Measurements from ENCODE around the gene MMAA. TPM values are rescaled to one million over a fixed set of nuclear protein-coding genes. Genes with fewer than 3 reads are reported as not detected.
"Not testable (repeated sequence)": the region's sequence is repeated elsewhere in the genome, so short reads cannot be mapped to it uniquely, and the experiment has no call there.

Gene MMAA
- total RNA-seq, 2 experiments from 2014 or later: 11.0 to 12.4 TPM

DNA sequence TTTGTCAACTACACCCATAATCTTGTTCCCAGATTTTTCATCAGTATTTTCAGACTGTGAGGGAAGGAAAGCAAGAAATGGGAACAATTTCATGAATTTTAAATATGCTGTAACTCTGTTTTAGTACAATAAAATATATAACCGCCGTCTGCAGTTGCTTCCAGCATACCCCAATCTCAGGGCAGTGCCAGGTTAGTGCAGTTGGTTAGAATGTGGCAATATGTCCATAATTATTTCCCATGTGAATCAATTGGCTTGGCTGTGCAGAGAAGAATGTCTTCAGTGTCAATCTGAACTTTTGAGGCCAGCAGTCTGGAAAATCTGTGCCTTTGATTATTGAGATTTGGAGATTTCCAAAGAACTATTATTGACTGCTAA lies 5.0 kb upstream of the MMAA start:
- Mint-ChIP-seq H3K36me3 (no peaks in the 10 kb centered on the region), H3K4me3 (no peak overlapping the region), H3K27ac (no peak overlapping the region), H3K27me3 (peaks cover 2% of the 10 kb centered on the region), H3K9me3 (no peaks in the 10 kb centered on the region), H3K4me1 (peaks cover 14% of the 10 kb centered on the region)
- POLR2A ChIA-PET: no interaction called here
- no peak for DNase-seq
- no peak for ATAC-seq (ENCODE audit: low read depth)

GRCh38 chr4:145618210-145618931 lies 814 bp upstream of the MMAA start:
- Mint-ChIP-seq H3K27me3 (peaks cover 2% of the 10 kb centered on the region), H3K27ac (peak overlapping the region; percentile 99), H3K4me3 (peak overlapping the region; percentile 96), H3K36me3 (peaks cover 15% of the 10 kb centered on the region), H3K4me1 (peaks cover 18% of the 10 kb centered on the region), H3K9me3 (peaks cover 2% of the 10 kb centered on the region)
- DNase-seq (peak; percentile 41), ATAC-seq (ENCODE audit: low read depth) (no peak)
- POLR2A ChIA-PET: interaction anchor here (1.2 to 2.0 kb wide), 5 partner anchors 319 to 440 kb away, joined by 3 to 12 read pairs (median 6); partner anchors contain the start of gene ZNF827

DNA sequence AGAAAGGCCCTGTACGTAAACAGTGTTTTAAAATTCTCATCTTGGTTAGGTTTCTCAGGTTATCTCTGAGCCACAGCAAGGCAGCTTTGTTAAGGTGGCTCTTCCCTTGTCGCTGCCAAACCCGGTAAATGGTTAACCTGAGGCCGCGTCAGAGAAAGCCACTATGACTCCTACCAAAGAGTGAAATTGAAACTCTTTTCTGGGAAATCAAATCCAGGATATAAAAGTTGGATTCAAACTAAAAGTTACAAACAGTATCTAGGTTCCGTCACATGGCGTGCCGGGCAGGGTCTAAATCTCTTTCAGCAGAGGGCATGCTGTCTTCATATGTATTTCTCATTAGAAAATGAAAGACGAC lies 433 bp downstream of the MMAA start:
- DNase-seq: no peak
- POLR2A ChIA-PET: interaction anchor here (0.9 to 2.0 kb wide), 7 partner anchors 211 to 441 kb away, joined by 3 to 12 read pairs (median 5); partner anchors contain the start of gene ZNF827
- Mint-ChIP-seq H3K4me1 (peaks cover 21% of the 10 kb centered on the region), H3K4me3 (peak overlapping the region; percentile 96), H3K9me3 (peaks cover 2% of the 10 kb centered on the region), H3K36me3 (peaks cover 20% of the 10 kb centered on the region), H3K27me3 (peaks cover under 1% of the 10 kb centered on the region), H3K27ac (peak overlapping the region; percentile 99)
- ATAC-seq (ENCODE audit: low read depth): peak; percentile 62

DNA sequence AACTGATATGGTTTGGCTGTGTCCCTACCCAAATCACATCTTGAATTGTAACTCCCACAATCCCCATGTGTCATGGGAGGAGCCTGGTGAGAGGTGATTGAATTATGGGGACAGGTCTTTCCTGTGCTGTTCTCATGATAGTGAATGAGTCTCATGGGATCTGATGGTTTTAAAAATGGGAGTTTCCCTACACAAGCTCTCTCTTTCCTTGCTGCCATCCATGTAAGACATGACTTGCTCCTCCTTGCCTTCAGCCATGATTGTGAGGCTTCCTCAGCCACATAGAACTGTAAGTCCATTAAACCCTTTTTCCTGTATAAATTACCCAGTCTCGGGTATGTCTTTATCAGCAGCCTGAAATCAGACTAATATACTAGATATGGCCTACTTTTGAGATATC lies 2.9 kb downstream of the MMAA start:
- POLR2A ChIA-PET; H3K27me3 Mint-ChIP-seq; H3K9me3 Mint-ChIP-seq; ATAC-seq (ENCODE audit: low read depth); DNase-seq; H3K27ac Mint-ChIP-seq; H3K4me3 Mint-ChIP-seq: not testable (repeated sequence)
- Mint-ChIP-seq H3K4me1 (peaks cover 22% of the 10 kb centered on the region), H3K36me3 (peaks cover 28% of the 10 kb centered on the region)

GRCh38 chr4:145623831-145624230 lies 4.6 kb downstream of the MMAA start:
- peaks cover 2% of the 10 kb centered on the region for H3K9me3 Mint-ChIP-seq
- no peak for DNase-seq
- H3K4me1 Mint-ChIP-seq: peaks cover 14% of the 10 kb centered on the region
- POLR2A ChIA-PET: no interaction called here
- H3K4me3 Mint-ChIP-seq: no peak overlapping the region
- no peaks in the 10 kb centered on the region for H3K27me3 Mint-ChIP-seq
- peaks cover 32% of the 10 kb centered on the region for H3K36me3 Mint-ChIP-seq
- no peak for ATAC-seq (ENCODE audit: low read depth)
- peak overlapping the region; percentile 45 for H3K27ac Mint-ChIP-seq

DNA sequence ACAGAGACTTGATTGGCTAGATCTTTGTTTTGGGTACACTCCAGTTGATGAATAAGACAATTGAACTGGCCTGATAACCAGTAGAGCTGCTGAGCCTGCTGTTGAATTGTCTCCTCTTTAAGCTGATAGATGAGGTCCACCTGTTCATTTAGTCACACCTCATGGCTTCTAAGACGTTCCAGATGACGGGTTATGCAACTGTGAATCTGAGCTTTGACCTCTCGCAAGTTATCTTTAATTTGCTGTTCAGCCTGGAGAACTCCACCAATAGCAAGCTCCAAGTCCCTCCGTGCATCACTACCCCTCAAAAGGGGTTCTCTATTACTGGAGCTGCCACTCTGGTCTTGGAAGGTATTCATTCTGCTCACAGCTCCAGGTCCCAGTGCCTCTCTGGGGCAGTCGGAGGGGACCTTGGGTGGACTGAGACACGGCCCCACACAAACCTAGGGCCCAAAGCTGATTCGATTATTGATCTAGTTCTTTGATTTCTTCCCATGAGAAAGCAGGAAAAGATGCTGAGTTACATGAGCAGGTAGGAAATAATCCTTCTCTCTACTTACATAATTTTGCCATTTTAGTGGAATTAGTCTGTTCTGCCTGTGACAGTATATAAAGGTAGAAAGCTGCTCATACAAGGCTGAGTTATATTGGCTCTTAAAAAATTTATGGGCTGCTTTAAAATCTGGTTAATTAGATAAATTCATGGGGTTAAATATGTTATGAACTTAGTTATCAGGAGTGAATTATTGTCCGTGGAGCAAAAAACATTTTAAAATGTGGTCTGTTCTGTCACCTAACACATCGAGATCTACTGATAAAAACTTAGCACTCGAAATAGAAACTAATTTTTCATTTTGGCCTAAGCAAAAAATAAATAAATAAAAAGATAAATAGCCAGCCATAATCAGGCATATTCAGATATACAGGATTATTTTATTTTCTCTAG lies 6.8 kb downstream of the MMAA start:
- peaks cover 9% of the 10 kb centered on the region for H3K4me1 Mint-ChIP-seq
- peaks cover 40% of the 10 kb centered on the region for H3K36me3 Mint-ChIP-seq
- ATAC-seq (ENCODE audit: low read depth) (no peak), DNase-seq (no peak)
- peaks cover 6% of the 10 kb centered on the region for H3K9me3 Mint-ChIP-seq
- POLR2A ChIA-PET: no interaction called here
- H3K4me3 Mint-ChIP-seq: no peak overlapping the region
- H3K27me3 Mint-ChIP-seq: no peaks in the 10 kb centered on the region
- no peak overlapping the region for H3K27ac Mint-ChIP-seq

- POLR2A ChIA-PET: no interaction called here
- Mint-ChIP-seq H3K9me3 (peaks cover 7% of the 10 kb centered on the region), H3K4me3 (no peak overlapping the region), H3K36me3 (peaks cover 36% of the 10 kb centered on the region), H3K27me3 (no peaks in the 10 kb centered on the region), H3K27ac (no peak overlapping the region), H3K4me1 (peaks cover 6% of the 10 kb centered on the region)
- DNase-seq (no peak), ATAC-seq (ENCODE audit: low read depth) (no peak)
Measured at GRCh38 chr4:145626623-145626982, 7.4 kb downstream of the MMAA start.

- H3K27ac Mint-ChIP-seq: no peak overlapping the region
- H3K4me3 Mint-ChIP-seq: no peak overlapping the region
- peaks cover 4% of the 10 kb centered on the region for H3K9me3 Mint-ChIP-seq
- POLR2A ChIA-PET: no interaction called here
- no peaks in the 10 kb centered on the region for H3K27me3 Mint-ChIP-seq
- ATAC-seq (ENCODE audit: low read depth) (no peak), DNase-seq (no peak)
- peaks cover 7% of the 10 kb centered on the region for H3K4me1 Mint-ChIP-seq
- H3K36me3 Mint-ChIP-seq: peaks cover 35% of the 10 kb centered on the region
Measured at GRCh38 chr4:145635117-145635516, 15.9 kb downstream of the MMAA start.

DNA sequence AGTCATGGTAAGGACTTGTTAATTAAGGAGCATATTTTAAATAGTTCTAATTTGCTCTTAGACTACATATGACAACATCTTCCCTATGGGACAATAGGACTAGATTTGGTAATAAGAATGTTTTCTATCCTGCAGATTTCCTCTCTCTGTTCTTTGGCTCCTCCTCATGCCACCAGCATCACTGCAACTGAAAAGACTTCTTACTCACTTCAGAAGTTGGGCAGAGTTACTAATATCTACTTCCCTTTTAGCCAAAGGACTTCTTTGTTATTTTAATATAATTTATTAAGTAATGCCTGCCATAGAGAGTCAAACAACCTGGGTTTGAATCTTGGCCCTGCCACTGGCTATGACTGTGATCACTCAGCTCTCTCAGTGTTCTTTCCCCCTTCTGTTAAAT lies 16.4 kb downstream of the MMAA start:
- POLR2A ChIA-PET: no interaction called here
- H3K27me3 Mint-ChIP-seq: no peaks in the 10 kb centered on the region
- H3K27ac Mint-ChIP-seq: no peak overlapping the region
- DNase-seq: no peak
- no peak overlapping the region for H3K4me3 Mint-ChIP-seq
- H3K9me3 Mint-ChIP-seq: peaks cover 3% of the 10 kb centered on the region
- H3K36me3 Mint-ChIP-seq: peaks cover 37% of the 10 kb centered on the region
- no peak for ATAC-seq (ENCODE audit: low read depth)
- H3K4me1 Mint-ChIP-seq: peaks cover 7% of the 10 kb centered on the region

- peaks cover 7% of the 10 kb centered on the region for H3K4me1 Mint-ChIP-seq
- H3K9me3 Mint-ChIP-seq: no peaks in the 10 kb centered on the region
- POLR2A ChIA-PET: no interaction called here
- no peak for DNase-seq
- H3K36me3 Mint-ChIP-seq: peaks cover 28% of the 10 kb centered on the region
- no peak for ATAC-seq (ENCODE audit: low read depth)
- no peak overlapping the region for H3K4me3 Mint-ChIP-seq
- no peak overlapping the region for H3K27ac Mint-ChIP-seq
- H3K27me3 Mint-ChIP-seq: no peaks in the 10 kb centered on the region
Measured at GRCh38 chr4:145639186-145639698, 20.1 kb downstream of the MMAA start.

DNA sequence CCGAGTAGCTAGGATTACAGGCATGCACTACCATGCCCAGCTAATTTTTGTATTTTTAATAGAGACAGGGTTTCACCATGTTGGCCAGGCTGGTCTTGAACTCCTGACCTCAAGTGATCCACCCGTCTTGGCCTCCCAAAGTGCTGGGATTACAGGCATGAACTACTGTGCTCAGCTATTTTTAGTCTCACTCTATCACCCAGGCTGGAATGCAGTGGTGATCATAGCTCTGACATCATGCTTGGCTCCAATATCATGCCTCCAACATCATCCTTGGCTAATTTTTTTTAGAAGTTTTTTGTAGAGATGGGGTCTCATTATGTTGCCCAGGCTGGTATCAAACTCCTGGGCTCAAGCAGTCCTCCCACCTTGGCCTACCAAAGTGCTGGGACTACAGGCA lies 21.1 kb downstream of the MMAA start:
- ATAC-seq (ENCODE audit: low read depth); POLR2A ChIA-PET; H3K27me3 Mint-ChIP-seq; H3K27ac Mint-ChIP-seq; H3K9me3 Mint-ChIP-seq; H3K4me1 Mint-ChIP-seq; DNase-seq; H3K4me3 Mint-ChIP-seq: not testable (repeated sequence)
- peaks cover 25% of the 10 kb centered on the region for H3K36me3 Mint-ChIP-seq

DNA sequence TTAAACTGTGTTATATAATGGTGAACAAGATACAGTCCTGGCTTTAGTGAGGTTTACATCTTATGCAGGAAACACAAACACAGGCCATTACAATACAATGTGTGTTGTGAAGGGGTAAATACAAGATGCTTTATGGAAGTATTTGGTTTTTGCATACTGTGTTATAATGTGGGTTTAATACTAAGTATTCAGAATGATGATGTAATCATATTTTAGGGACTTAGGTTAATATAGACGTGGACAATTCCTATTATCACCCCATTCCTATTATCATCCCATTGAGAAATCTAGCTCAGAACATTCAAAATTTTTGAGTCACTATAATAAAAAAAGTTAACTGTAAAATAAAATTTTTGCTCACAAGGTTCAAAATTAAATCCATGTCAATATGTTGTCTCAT lies 24.1 kb downstream of the MMAA start:
- DNase-seq (no peak), ATAC-seq (ENCODE audit: low read depth) (no peak)
- H3K27ac Mint-ChIP-seq: no peak overlapping the region
- peaks cover 36% of the 10 kb centered on the region for H3K36me3 Mint-ChIP-seq
- POLR2A ChIA-PET: no interaction called here
- H3K27me3 Mint-ChIP-seq: no peaks in the 10 kb centered on the region
- no peaks in the 10 kb centered on the region for H3K9me3 Mint-ChIP-seq
- H3K4me3 Mint-ChIP-seq: no peak overlapping the region
- H3K4me1 Mint-ChIP-seq: peaks cover 6% of the 10 kb centered on the region

DNA sequence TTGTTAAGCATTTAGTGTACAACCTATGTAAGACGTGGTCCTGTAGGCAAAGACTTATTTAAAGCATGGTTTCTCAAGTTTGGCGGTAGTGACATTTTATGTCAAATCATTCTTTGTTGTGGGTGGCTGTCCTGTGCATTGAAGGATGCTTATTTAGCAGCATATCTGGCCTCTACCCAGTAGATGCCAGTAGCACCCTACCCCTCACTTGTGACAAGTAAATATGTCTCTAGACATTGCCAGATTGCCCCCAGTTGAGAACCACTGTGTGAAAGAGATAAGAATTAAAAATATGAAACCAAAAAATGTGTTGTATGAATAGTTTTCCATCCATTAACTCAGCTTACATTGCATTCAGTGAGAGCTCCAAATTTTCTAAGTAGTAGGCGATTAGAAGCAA lies 25.5 kb downstream of the MMAA start:
- Mint-ChIP-seq H3K9me3 (no peaks in the 10 kb centered on the region), H3K4me3 (no peak overlapping the region), H3K4me1 (no peaks in the 10 kb centered on the region), H3K27me3 (no peaks in the 10 kb centered on the region), H3K27ac (no peak overlapping the region), H3K36me3 (peaks cover 29% of the 10 kb centered on the region)
- POLR2A ChIA-PET: no interaction called here
- DNase-seq (no peak), ATAC-seq (ENCODE audit: low read depth) (no peak)

DNA sequence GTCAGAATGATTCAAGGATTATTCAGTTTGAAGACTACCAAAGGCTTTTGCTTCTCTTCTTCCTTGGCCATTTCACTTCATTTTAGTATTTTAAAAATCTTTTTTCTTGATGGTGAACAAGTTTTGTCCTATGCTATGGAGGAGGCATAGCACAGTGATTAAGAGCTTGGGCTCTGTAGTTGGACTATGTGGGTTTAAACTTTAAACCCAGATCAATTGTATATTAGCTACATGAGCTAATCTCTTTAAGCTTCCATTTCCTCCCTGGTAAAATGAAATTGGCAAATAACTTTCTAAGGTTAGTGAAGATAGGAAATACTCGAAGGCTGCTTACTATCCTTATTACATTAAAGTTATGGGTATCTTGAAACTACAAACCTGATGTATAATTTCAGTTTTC lies 37.0 kb downstream of the MMAA start:
- Mint-ChIP-seq H3K27me3 (no peaks in the 10 kb centered on the region), H3K36me3 (peaks cover 60% of the 10 kb centered on the region), H3K9me3 (peaks cover 18% of the 10 kb centered on the region), H3K4me1 (no peaks in the 10 kb centered on the region), H3K27ac (no peak overlapping the region), H3K4me3 (no peak overlapping the region)
- ATAC-seq (ENCODE audit: low read depth) (no peak), DNase-seq (no peak)
- POLR2A ChIA-PET: no interaction called here
